ENCODE results near the gene GRM4. TPM values are rescaled to one million over a fixed set of nuclear protein-coding genes. Genes with fewer than 3 reads are reported as not detected.
A peak's percentile ranks its signal among the peaks of the same experiment; 100 is the strongest.

The GRM4 gene
- total and polyA plus RNA-seq, 9 of the 15 experiments (the other 6 are each of a cell fraction or from before 2014, with no cell fraction given), result 0.18 TPM; not detected in 8

DNA sequence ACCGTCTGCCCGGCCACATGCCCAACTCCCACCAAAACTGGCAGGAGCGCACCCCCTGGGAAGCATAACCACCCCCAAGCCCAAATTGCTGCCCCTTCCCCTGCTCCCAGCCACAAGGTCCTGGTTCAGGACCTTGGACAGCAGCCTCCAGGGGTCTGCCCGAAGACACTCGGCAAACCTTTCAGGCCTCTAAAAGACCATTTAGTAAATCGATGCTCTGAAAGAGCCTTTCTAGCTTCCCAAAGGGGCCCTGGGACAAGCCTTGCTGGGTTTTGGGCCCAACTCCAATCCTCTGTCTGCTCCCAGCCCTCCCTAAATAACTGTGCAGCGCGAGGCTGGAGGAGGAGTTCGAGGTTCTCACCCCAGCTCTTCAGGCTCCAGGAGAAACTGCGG lies 30.5 kb downstream of the GRM4 start (continued):
- TF ChIP-seq SMAD3 (CRISPR knock-in tag; conservative IDR thresholded peaks at IDR 0.05) (no peak), PTBP1 (IDR thresholded peaks at IDR 0.05; ENCODE audit: low read depth, low read length) (no peak), ZNF830 (CRISPR knock-in tag; IDR thresholded peaks at IDR 0.05) (no peak), FOXJ2 (tag; IDR thresholded peaks at IDR 0.05) (no peak), EHMT2 (IDR thresholded peaks at IDR 0.05) (peak; percentile 97), NONO (IDR thresholded peaks at IDR 0.05; ENCODE audit: low read depth in 2 of 2, low read length in 1 of 2) (no peak), SUPT5H (IDR thresholded peaks at IDR 0.05) (no peak)
- TF ChIP-seq, protein P1, sequence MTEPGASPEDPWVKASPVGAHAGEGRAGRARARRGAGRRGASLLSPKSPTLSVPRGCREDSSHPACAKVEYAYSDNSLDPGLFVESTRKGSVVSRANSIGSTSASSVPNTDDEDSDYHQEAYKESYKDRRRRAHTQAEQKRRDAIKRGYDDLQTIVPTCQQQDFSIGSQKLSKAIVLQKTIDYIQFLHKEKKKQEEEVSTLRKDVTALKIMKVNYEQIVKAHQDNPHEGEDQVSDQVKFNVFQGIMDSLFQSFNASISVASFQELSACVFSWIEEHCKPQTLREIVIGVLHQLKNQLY (CRISPR knock-in tag; conservative IDR thresholded peaks at IDR 0.05), result 0 out of 4 replicates have a peak, but pooled peaks of 1 of the 2 experiments have one; percentile 43
- TF ChIP-seq, protein P2, sequence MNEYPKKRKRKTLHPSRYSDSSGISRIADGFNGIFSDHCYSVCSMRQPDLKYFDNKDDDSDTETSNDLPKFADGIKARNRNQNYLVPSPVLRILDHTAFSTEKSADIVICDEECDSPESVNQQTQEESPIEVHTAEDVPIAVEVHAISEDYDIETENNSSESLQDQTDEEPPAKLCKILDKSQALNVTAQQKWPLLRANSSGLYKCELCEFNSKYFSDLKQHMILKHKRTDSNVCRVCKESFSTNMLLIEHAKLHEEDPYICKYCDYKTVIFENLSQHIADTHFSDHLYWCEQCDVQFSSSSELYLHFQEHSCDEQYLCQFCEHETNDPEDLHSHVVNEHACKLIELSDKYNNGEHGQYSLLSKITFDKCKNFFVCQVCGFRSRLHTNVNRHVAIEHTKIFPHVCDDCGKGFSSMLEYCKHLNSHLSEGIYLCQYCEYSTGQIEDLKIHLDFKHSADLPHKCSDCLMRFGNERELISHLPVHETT (CRISPR knock-in tag; conservative IDR thresholded peaks at IDR 0.05 in 1 of 2, IDR thresholded peaks at IDR 0.05 in 1 of 2), result peak in 1 of 2 experiments; percentile 88; a peak in 1 of 4 replicates
- TF ChIP-seq, protein P3, sequence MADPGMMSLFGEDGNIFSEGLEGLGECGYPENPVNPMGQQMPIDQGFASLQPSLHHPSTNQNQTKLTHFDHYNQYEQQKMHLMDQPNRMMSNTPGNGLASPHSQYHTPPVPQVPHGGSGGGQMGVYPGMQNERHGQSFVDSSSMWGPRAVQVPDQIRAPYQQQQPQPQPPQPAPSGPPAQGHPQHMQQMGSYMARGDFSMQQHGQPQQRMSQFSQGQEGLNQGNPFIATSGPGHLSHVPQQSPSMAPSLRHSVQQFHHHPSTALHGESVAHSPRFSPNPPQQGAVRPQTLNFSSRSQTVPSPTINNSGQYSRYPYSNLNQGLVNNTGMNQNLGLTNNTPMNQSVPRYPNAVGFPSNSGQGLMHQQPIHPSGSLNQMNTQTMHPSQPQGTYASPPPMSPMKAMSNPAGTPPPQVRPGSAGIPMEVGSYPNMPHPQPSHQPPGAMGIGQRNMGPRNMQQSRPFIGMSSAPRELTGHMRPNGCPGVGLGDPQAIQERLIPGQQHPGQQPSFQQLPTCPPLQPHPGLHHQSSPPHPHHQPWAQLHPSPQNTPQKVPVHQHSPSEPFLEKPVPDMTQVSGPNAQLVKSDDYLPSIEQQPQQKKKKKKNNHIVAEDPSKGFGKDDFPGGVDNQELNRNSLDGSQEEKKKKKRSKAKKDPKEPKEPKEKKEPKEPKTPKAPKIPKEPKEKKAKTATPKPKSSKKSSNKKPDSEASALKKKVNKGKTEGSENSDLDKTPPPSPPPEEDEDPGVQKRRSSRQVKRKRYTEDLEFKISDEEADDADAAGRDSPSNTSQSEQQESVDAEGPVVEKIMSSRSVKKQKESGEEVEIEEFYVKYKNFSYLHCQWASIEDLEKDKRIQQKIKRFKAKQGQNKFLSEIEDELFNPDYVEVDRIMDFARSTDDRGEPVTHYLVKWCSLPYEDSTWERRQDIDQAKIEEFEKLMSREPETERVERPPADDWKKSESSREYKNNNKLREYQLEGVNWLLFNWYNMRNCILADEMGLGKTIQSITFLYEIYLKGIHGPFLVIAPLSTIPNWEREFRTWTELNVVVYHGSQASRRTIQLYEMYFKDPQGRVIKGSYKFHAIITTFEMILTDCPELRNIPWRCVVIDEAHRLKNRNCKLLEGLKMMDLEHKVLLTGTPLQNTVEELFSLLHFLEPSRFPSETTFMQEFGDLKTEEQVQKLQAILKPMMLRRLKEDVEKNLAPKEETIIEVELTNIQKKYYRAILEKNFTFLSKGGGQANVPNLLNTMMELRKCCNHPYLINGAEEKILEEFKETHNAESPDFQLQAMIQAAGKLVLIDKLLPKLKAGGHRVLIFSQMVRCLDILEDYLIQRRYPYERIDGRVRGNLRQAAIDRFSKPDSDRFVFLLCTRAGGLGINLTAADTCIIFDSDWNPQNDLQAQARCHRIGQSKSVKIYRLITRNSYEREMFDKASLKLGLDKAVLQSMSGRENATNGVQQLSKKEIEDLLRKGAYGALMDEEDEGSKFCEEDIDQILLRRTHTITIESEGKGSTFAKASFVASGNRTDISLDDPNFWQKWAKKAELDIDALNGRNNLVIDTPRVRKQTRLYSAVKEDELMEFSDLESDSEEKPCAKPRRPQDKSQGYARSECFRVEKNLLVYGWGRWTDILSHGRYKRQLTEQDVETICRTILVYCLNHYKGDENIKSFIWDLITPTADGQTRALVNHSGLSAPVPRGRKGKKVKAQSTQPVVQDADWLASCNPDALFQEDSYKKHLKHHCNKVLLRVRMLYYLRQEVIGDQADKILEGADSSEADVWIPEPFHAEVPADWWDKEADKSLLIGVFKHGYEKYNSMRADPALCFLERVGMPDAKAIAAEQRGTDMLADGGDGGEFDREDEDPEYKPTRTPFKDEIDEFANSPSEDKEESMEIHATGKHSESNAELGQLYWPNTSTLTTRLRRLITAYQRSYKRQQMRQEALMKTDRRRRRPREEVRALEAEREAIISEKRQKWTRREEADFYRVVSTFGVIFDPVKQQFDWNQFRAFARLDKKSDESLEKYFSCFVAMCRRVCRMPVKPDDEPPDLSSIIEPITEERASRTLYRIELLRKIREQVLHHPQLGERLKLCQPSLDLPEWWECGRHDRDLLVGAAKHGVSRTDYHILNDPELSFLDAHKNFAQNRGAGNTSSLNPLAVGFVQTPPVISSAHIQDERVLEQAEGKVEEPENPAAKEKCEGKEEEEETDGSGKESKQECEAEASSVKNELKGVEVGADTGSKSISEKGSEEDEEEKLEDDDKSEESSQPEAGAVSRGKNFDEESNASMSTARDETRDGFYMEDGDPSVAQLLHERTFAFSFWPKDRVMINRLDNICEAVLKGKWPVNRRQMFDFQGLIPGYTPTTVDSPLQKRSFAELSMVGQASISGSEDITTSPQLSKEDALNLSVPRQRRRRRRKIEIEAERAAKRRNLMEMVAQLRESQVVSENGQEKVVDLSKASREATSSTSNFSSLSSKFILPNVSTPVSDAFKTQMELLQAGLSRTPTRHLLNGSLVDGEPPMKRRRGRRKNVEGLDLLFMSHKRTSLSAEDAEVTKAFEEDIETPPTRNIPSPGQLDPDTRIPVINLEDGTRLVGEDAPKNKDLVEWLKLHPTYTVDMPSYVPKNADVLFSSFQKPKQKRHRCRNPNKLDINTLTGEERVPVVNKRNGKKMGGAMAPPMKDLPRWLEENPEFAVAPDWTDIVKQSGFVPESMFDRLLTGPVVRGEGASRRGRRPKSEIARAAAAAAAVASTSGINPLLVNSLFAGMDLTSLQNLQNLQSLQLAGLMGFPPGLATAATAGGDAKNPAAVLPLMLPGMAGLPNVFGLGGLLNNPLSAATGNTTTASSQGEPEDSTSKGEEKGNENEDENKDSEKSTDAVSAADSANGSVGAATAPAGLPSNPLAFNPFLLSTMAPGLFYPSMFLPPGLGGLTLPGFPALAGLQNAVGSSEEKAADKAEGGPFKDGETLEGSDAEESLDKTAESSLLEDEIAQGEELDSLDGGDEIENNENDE (IDR thresholded peaks at IDR 0.05; ENCODE audit: low read depth, low read length), result no peak
- TF ChIP-seq, protein P4, sequence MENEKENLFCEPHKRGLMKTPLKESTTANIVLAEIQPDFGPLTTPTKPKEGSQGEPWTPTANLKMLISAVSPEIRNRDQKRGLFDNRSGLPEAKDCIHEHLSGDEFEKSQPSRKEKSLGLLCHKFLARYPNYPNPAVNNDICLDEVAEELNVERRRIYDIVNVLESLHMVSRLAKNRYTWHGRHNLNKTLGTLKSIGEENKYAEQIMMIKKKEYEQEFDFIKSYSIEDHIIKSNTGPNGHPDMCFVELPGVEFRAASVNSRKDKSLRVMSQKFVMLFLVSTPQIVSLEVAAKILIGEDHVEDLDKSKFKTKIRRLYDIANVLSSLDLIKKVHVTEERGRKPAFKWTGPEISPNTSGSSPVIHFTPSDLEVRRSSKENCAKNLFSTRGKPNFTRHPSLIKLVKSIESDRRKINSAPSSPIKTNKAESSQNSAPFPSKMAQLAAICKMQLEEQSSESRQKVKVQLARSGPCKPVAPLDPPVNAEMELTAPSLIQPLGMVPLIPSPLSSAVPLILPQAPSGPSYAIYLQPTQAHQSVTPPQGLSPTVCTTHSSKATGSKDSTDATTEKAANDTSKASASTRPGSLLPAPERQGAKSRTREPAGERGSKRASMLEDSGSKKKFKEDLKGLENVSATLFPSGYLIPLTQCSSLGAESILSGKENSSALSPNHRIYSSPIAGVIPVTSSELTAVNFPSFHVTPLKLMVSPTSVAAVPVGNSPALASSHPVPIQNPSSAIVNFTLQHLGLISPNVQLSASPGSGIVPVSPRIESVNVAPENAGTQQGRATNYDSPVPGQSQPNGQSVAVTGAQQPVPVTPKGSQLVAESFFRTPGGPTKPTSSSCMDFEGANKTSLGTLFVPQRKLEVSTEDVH (IDR thresholded peaks at IDR 0.05; ENCODE audit: low read depth, partially characterized antibody), result no peak
